GM19025 (cell line): ENCODE data around the gene TMEM190.
"Not testable (repeated sequence)": the region's sequence is repeated elsewhere in the genome, so short reads cannot be mapped to it uniquely, and the experiment has no call there.

Source experiments
- ATAC-seq: cut with Tn5 transposase; IDR thresholded peaks from one replicate; pipeline ENCODE4 v1.9.1; 2021; ENCODE audit warnings: mild to moderate bottlenecking, low read depth, moderate library complexity; ENCODE audit not compliant: unreplicated experiment

TMEM190 gene

GRCh38 chr19:55389386-55390317, 13.0 kb downstream of the TMEM190 start:
- ATAC-seq, result no peak

- no peak for ATAC-seq
These were observed 13.8 kb downstream of the TMEM190 start for GRCh38 chr19:55390461-55390880.

GRCh38 chr19:55391191-55391670, 14.6 kb downstream of the TMEM190 start:
- ATAC-seq, result no peak

- ATAC-seq, result no peak
These were observed 15.3 kb downstream of the TMEM190 start for GRCh38 chr19:55391702-55392615.

- no peak for ATAC-seq
These were observed 16.5 kb downstream of the TMEM190 start for GRCh38 chr19:55392820-55393761.

GRCh38 chr19:55398200-55398925, 21.7 kb downstream of the TMEM190 start:
- ATAC-seq, result no peak

GRCh38 chr19:55400281-55401087, 23.9 kb downstream of the TMEM190 start:
- ATAC-seq, result no peak

GRCh38 chr19:55401390-55401789, 24.8 kb downstream of the TMEM190 start:
- not testable (repeated sequence) for ATAC-seq

GRCh38 chr19:55402509-55402908, 25.9 kb downstream of the TMEM190 start:
- ATAC-seq, result no peak

- ATAC-seq, result no peak
These were observed 29.0 kb downstream of the TMEM190 start for GRCh38 chr19:55405638-55406037.

- ATAC-seq, result no peak
These were observed 29.6 kb downstream of the TMEM190 start for GRCh38 chr19:55406091-55406825.

GRCh38 chr19:55406826-55407549, 30.4 kb downstream of the TMEM190 start:
- ATAC-seq, result no peak

- peak; percentile 17 for ATAC-seq
These were observed 30.8 kb downstream of the TMEM190 start, which contains the start of gene UBE2S for GRCh38 chr19:55407550-55407799. UBE2S (minus strand) TSS chr19:55407788; CDS start chr19:55407589, 199 bp downstream.

GRCh38 chr19:55407800-55408532, 31.3 kb downstream of the TMEM190 start:
- ATAC-seq, result peak; percentile 77

- no peak for ATAC-seq
These were observed 31.9 kb downstream of the TMEM190 start for GRCh38 chr19:55408533-55408872.

GRCh38 chr19:55409179-55409578, 32.6 kb downstream of the TMEM190 start:
- not testable (repeated sequence) for ATAC-seq

GRCh38 chr19:55410168-55410567, 33.5 kb downstream of the TMEM190 start:
- no peak for ATAC-seq
